HCT116 (cell line): ENCODE results near the gene HK2. TPM values are rescaled to one million over a fixed set of nuclear protein-coding genes. Genes with fewer than 3 reads are reported as not detected.

Source experiments
- ATAC-seq: fragments of 200-7000 bp; cut with Tn5 transposase; 2 replicates; pipeline ENCODE4 v1.9.1; 2020; ENCODE audit warnings: mild to moderate bottlenecking, moderate library complexity
- BruUV-seq: library from RNA; stranded (reverse); fragments of 400-500 nt; replicated peaks from 2 replicates; lab custom pipeline; 2021; lab: Mats Ljungman, UMichigan
- CTCF ChIA-PET: fragments of 300-600 bp; sonication (Branson Sonifier 250); formaldehyde crosslinking; loops from one replicate; lab custom pipeline; 2021; ENCODE audit warnings: antibody characterized with exemption; lab: Charles Lee
- POLR2A ChIA-PET: fragments of 300-600, 350-600 bp; sonication (Branson Sonifier 250); formaldehyde crosslinking; loops from one replicate; lab custom pipeline; 2021; ENCODE audit warnings: antibody characterized with exemption; lab: Charles Lee
- RAD21 ChIA-PET, 2 experiments: fragments of 300-600 bp; sonication (Branson Sonifier 250); formaldehyde crosslinking; loops; one replicate each; lab custom pipeline; 2023; ENCODE audit warnings: low total read pairs in 2 of 2; ENCODE audit not compliant: uncharacterized antibody in 2 of 2, unreplicated experiment in 2 of 2, low non-redundant PET in 1 of 2; lab: Charles Lee
- DNase-seq: peaks from one replicate; pipeline ENCODE4 v3.0.0-alpha.2; 2010; ENCODE audit warnings: low read depth, low spot score
- H2AFZ ChIP-seq: fragments of 200-600 bp; shearing (Covaris generic), sonication (generic); 2 replicates; pipeline ENCODE4 v1.6.1; 2017; ENCODE audit warnings: low read depth, mixed run types, mixed read lengths, antibody characterized with exemption, low read length; ENCODE audit not compliant: poor library complexity, severe bottlenecking
- H3K27ac ChIP-seq: 2 replicates; pipeline ENCODE4 v1.5.1; 2012; ENCODE audit warnings: low read depth, low read length
- H3K27me3 ChIP-seq: fragments of 200-600 bp; sonication (generic); 2 replicates; pipeline ENCODE4 v1.6.1; 2016; ENCODE audit warnings: mixed run types, low read length, mixed read lengths; ENCODE audit not compliant: insufficient read depth
- H3K36me3 ChIP-seq, 2 experiments: fragments of 200-500 bp in 1 of 2; fragments of 200-600 bp in 1 of 2; sonication (Bioruptor generic) in 1 of 2; sonication (generic) in 1 of 2; 2 replicates each; pipeline versions ENCODE4 v1.5.1 to v1.6.1; 2014 to 2016; ENCODE audit warnings: low read length in 2 of 2, inconsistent platforms in 1 of 2, mixed read lengths in 1 of 2, mixed run types in 1 of 2; ENCODE audit not compliant: insufficient read depth in 2 of 2, control insufficient read depth in 1 of 2
- H3K4me1 ChIP-seq, 2 experiments: fragments of 200-600 bp in 1 of 2; sonication (generic) in 1 of 2; 2 replicates each; pipeline versions ENCODE4 v1.5.1 to v1.6.1; 2012 to 2017; ENCODE audit warnings: low read length in 2 of 2, inconsistent platforms in 1 of 2, mild to moderate bottlenecking in 1 of 2, mixed read lengths in 1 of 2, mixed run types in 1 of 2, moderate library complexity in 1 of 2; ENCODE audit not compliant: insufficient read depth in 2 of 2, control insufficient read depth in 1 of 2
- H3K4me2 ChIP-seq: fragments of 200-600 bp; sonication (generic); 2 replicates; pipeline ENCODE4 v1.6.1; 2017; ENCODE audit warnings: mixed run types, low read length, mixed read lengths
- H3K4me3 ChIP-seq, 2 experiments: fragments of 200-600 bp in 1 of 2; sonication (generic) in 1 of 2; replicated peaks in 1 of 2; 2 replicates each; pipeline ENCODE4 v1.5.1; 2011 to 2016; ENCODE audit warnings: low read length in 2 of 2, control low read depth in 1 of 2, low read depth in 1 of 2, mild to moderate bottlenecking in 1 of 2, mixed read lengths in 1 of 2, mixed run types in 1 of 2
- H3K79me2 ChIP-seq: fragments of 200-600 bp; sonication (generic); 2 replicates; pipeline ENCODE4 v1.6.1; 2017; ENCODE audit warnings: mild to moderate bottlenecking, mixed run types, low read length, moderate library complexity, mixed read lengths; ENCODE audit not compliant: insufficient read depth
- H3K9ac ChIP-seq: fragments of 200-600 bp; sonication (generic); 2 replicates; pipeline ENCODE4 v1.6.1; 2016; ENCODE audit warnings: low read length, mixed read lengths
- H3K9me2 ChIP-seq: fragments of 200-600 bp; sonication (generic), shearing (Covaris generic); 2 replicates; pipeline ENCODE4 v1.6.1; 2017; ENCODE audit warnings: mixed run types, mild to moderate bottlenecking, moderate library complexity; ENCODE audit not compliant: insufficient read depth
- H3K9me3 ChIP-seq, 2 experiments: fragments of 200-500 bp in 1 of 2; fragments of 200-600 bp in 1 of 2; sonication (Bioruptor generic) in 1 of 2; sonication (generic) in 1 of 2; 2 replicates each; pipeline ENCODE4 v1.6.1; 2014 to 2017; ENCODE audit warnings: low read length in 2 of 2, mixed read lengths in 2 of 2, inconsistent platforms in 1 of 2, low read depth in 1 of 2, mild to moderate bottlenecking in 1 of 2, mixed run types in 1 of 2, moderate library complexity in 1 of 2; ENCODE audit not compliant: control insufficient read depth in 1 of 2, insufficient read depth in 1 of 2
- H4K20me1 ChIP-seq: fragments of 200-600 bp; sonication (generic), shearing (Covaris generic); 2 replicates; pipeline ENCODE4 v1.6.1; 2017; ENCODE audit warnings: mixed run types, mild to moderate bottlenecking, moderate library complexity; ENCODE audit not compliant: insufficient read depth
- CBX3 ChIP-seq: IDR thresholded peaks from 2 replicates; pipeline ENCODE4 v1.6.1; 2012; ENCODE audit warnings: low read depth
- CEBPB ChIP-seq: IDR thresholded peaks from 2 replicates; pipeline ENCODE4 v1.6.1; 2012; ENCODE audit warnings: low read depth
- CTCF ChIP-seq, 3 experiments: fragments of 200-600 bp in 1 of 3; sonication (generic) in 1 of 3; IDR thresholded peaks in 2 of 3; conservative IDR thresholded peaks in 1 of 3; 2 replicates each; pipeline ENCODE4 v1.5.1; 2012 to 2017; ENCODE audit warnings: low read depth in 2 of 3, low read length in 2 of 3, antibody characterized with exemption in 1 of 3, borderline replicate concordance in 1 of 3, control low read depth in 1 of 3, mild to moderate bottlenecking in 1 of 3, mixed read lengths in 1 of 3, mixed run types in 1 of 3, moderate library complexity in 1 of 3; ENCODE audit not compliant: insufficient read depth in 1 of 3
- ELF1 ChIP-seq: IDR thresholded peaks from 2 replicates; pipeline ENCODE4 v1.6.1; 2012; ENCODE audit warnings: low read depth, borderline replicate concordance
- EZH2phosphoT487 ChIP-seq: fragments of 200-600 bp; IDR thresholded peaks from 2 replicates; pipeline ENCODE4 v1.6.1; 2018; ENCODE audit warnings: antibody characterized with exemption, borderline replicate concordance
- JUND ChIP-seq: IDR thresholded peaks from 2 replicates; pipeline ENCODE4 v1.6.1; 2012
- POLR2AphosphoS5 ChIP-seq: IDR thresholded peaks from 2 replicates; pipeline ENCODE4 v1.6.1; 2011; ENCODE audit warnings: mild to moderate bottlenecking, low read depth, low read length, moderate library complexity
- RAD21 ChIP-seq: IDR thresholded peaks from 2 replicates; pipeline ENCODE4 v1.6.1; 2012; ENCODE audit warnings: low read depth, mild to moderate bottlenecking
- SIN3A ChIP-seq: IDR thresholded peaks from 2 replicates; pipeline ENCODE4 v1.6.1; 2012; ENCODE audit warnings: low read depth
- SP1 ChIP-seq: IDR thresholded peaks from 2 replicates; pipeline ENCODE4 v1.6.1; 2012; ENCODE audit warnings: low read depth
- SRF ChIP-seq: IDR thresholded peaks from 2 replicates; pipeline ENCODE4 v1.6.1; 2012; ENCODE audit warnings: low read depth
- TCF7L2 ChIP-seq: IDR thresholded peaks from 2 replicates; pipeline ENCODE4 v1.7.0; 2011; ENCODE audit warnings: borderline replicate concordance, inconsistent platforms; ENCODE audit not compliant: insufficient read depth, insufficient read length; ENCODE audit errors: extremely low read depth
- intact Hi-C: fragments of 100-400 bp; cut with micrococcal nuclease; formaldehyde crosslinking; loops from 2 replicates; pipeline ENCODE4 v1.10.0; 2022
- total RNA-seq: library from RNA; stranded (reverse); gene quantifications from one replicate; pipeline ENCODE4 v1.2.1, GENCODE V29; 2021; ENCODE audit not compliant: unreplicated experiment
- TF ChIP-seq, protein P1 (sequence below): IDR thresholded peaks from 2 replicates; pipeline ENCODE4 v1.6.1; 2011; ENCODE audit warnings: mild to moderate bottlenecking, low read length, moderate library complexity; ENCODE audit not compliant: insufficient replicate concordance; ENCODE audit errors: extremely low read depth
- TF ChIP-seq, protein P2 (sequence below): IDR thresholded peaks from 2 replicates; pipeline ENCODE4 v1.6.1; 2012

The HK2 gene
- total RNA-seq, 1 experiment from 2014 or later, result 42.5 TPM

- H3K4me3 ChIP-seq, result no peak overlapping the region
- H3K9me2 ChIP-seq, result no peaks in the 10 kb centered on the region
- ChIA-PET POLR2A (no interaction called here), CTCF (no interaction called here), RAD21 (no interaction called here)
- H3K4me2 ChIP-seq, result no peak overlapping the region
- H3K27me3 ChIP-seq, result no peaks in the 10 kb centered on the region
- 0 out of 4 replicates have a peak, but pooled peaks cover 0 to 3% of the 10 kb centered on the region in 2 experiments for H3K9me3 ChIP-seq
- no peak for ATAC-seq
- H3K4me1 ChIP-seq, result no peaks in the 10 kb centered on the region
- H4K20me1 ChIP-seq, result no peaks in the 10 kb centered on the region
- H3K9ac ChIP-seq, result no peak overlapping the region
- no peak overlapping the region for H2AFZ ChIP-seq
- intact Hi-C loops, result no loop called here
- BruUV-seq, result no TSS peak
- H3K27ac ChIP-seq, result no peak overlapping the region
- no peak for TF ChIP-seq JUND
- no peak for TF ChIP-seq CEBPB
- TF ChIP-seq CBX3, result no peak
- TF ChIP-seq, protein P1, sequence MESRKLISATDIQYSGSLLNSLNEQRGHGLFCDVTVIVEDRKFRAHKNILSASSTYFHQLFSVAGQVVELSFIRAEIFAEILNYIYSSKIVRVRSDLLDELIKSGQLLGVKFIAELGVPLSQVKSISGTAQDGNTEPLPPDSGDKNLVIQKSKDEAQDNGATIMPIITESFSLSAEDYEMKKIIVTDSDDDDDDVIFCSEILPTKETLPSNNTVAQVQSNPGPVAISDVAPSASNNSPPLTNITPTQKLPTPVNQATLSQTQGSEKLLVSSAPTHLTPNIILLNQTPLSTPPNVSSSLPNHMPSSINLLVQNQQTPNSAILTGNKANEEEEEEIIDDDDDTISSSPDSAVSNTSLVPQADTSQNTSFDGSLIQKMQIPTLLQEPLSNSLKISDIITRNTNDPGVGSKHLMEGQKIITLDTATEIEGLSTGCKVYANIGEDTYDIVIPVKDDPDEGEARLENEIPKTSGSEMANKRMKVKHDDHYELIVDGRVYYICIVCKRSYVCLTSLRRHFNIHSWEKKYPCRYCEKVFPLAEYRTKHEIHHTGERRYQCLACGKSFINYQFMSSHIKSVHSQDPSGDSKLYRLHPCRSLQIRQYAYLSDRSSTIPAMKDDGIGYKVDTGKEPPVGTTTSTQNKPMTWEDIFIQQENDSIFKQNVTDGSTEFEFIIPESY, result no peak
- TF ChIP-seq, all 23 proteins: peak for 0
- no peak for DNase-seq
- H3K36me3 ChIP-seq, result no peaks in the 10 kb centered on the region
- H3K79me2 ChIP-seq, result no peaks in the 10 kb centered on the region
These were observed 44.7 kb upstream of the HK2 start for GRCh38 chr2:74789271-74789670.

GRCh38 chr2:74792282-74792681, 41.6 kb upstream of the HK2 start:
- H3K27ac ChIP-seq, result no peak overlapping the region
- ATAC-seq (no peak), DNase-seq (no peak)
- POLR2A ChIA-PET, result no interaction called here
- H2AFZ ChIP-seq, result no peak overlapping the region
- H3K4me1 ChIP-seq, result no peaks in the 10 kb centered on the region
- H4K20me1 ChIP-seq, result no peaks in the 10 kb centered on the region
- CTCF ChIA-PET, result no interaction called here
- no peaks in the 10 kb centered on the region for H3K27me3 ChIP-seq
- H3K9me2 ChIP-seq, result no peaks in the 10 kb centered on the region
- no peak overlapping the region for H3K4me2 ChIP-seq
- no peak overlapping the region for H3K4me3 ChIP-seq
- H3K79me2 ChIP-seq, result no peaks in the 10 kb centered on the region
- intact Hi-C loops, result no loop called here
- RAD21 ChIA-PET, result no interaction called here
- 0 out of 4 replicates have a peak, but pooled peaks cover 0 to 3% of the 10 kb centered on the region in 2 experiments for H3K9me3 ChIP-seq
- no peaks in the 10 kb centered on the region for H3K36me3 ChIP-seq
- H3K9ac ChIP-seq, result no peak overlapping the region
- no TSS peak for BruUV-seq
- TF ChIP-seq CEBPB (no peak), ELF1 (no peak), RAD21 (no peak), CBX3 (no peak), SP1 (no peak), EZH2phosphoT487 (no peak), CTCF (IDR thresholded peaks at IDR 0.05 in 2 of 3, conservative IDR thresholded peaks at IDR 0.05 in 1 of 3; ENCODE audit: borderline replicate concordance in 1 of 3, insufficient read depth in 1 of 3, low read depth in 2 of 3, low read length in 2 of 3) (no peak), JUND (no peak), SRF (no peak), POLR2AphosphoS5 (no peak), TCF7L2 (no peak), SIN3A (no peak)
- TF ChIP-seq, protein P1, result no peak
- TF ChIP-seq, protein P2, sequence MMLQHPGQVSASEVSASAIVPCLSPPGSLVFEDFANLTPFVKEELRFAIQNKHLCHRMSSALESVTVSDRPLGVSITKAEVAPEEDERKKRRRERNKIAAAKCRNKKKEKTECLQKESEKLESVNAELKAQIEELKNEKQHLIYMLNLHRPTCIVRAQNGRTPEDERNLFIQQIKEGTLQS, result no peak
